Measurements from ENCODE around the gene MYO7A.

The MYO7A gene

GRCh38 chr11:77093056-77093891 lies 34.8 kb upstream of the MYO7A start:
- DNase-seq (ENCODE audit: low spot score), result no peak

GRCh38 chr11:77093987-77094840 lies 33.8 kb upstream of the MYO7A start:
- no peak for DNase-seq (ENCODE audit: low spot score)

DNA sequence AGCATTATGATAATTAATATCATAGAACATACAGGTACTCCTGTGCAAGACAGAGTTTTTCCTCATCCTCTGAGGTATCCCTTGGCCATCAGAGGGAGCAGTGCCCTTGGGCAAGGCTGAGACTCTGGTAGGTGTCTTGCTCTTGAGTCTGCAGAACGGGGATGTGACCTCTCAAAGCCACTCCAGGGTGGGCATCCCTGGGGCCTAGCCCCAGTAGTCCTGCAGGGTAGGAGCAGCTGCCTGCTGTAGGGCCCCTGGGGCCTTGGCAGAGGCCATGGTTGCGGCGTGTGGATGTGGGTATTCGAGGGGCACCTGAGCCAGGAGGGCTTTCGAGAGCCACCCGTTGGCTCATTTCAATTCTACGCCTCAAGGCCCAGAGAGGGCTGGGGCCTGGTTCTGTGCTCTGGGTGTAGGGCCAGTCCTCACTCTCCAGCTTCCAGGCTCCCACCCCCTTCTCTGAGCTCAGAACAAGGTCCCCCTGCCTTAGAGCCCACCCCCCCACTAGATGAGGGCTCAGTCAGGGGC lies 33.1 kb upstream of the MYO7A start:
- DNase-seq (ENCODE audit: low spot score), result no peak

- no peak for DNase-seq (ENCODE audit: low spot score)
Measured at GRCh38 chr11:77095551-77096490, 32.2 kb upstream of the MYO7A start.

- no peak for DNase-seq (ENCODE audit: low spot score)
Measured at GRCh38 chr11:77096591-77097019, 31.4 kb upstream of the MYO7A start.

- DNase-seq (ENCODE audit: low spot score), result peak; percentile 35
Measured at GRCh38 chr11:77097180-77097579, 30.9 kb upstream of the MYO7A start.

- DNase-seq (ENCODE audit: low spot score), result no peak
Measured at GRCh38 chr11:77100166-77101042, 27.6 kb upstream of the MYO7A start.

GRCh38 chr11:77101043-77101537 lies 27.0 kb upstream of the MYO7A start:
- peak; percentile 42 for DNase-seq (ENCODE audit: low spot score)

DNA sequence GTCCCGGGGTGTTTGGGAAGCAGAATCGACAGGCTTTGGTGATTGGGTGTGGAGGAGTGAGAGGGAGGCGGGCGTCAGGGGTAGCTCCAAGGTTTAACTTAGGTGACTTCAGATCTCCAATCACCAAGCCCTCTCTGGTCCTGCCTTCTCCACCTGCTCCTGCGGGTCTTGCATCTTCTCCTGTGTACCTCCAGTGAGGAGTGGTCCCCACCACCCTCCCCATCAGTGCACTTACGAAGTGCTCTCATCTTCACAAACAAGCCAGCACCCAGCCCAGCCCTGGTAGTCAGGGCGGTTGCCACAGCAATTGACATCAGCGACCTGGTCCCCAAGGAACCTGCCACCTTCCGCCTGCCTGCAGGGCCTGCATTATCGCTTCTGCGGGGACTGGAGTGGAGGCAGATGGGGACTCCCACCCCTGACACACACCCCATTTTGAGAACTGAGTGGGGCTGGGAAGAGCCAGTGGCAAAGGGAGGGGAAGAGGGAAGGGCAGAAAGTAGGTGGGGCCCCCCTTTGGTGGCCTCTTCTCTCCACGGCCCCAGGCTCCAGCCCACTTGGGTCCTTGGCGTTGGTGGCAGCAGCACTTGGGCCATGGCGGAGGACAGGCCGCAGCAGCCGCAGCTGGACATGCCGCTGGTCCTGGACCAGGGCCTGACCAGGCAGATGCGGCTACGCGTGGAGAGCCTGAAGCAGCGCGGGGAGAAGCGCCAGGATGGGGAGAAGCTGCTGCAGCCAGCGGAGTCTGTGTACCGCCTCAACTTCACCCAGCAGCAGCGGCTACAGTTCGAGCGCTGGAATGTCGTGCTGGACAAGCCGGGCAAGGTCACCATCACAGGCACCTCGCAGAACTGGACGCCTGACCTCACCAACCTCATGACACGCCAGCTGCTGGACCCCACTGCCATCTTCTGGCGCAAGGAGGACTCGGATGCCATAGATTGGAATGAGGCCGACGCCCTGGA lies 25.5 kb upstream of the MYO7A start, which contains the start of gene OMP:
Gene OMP, plus strand, starts transcription at position 595 of the 965 bp plus-strand sequence. Its CDS starts 0 bp downstream, at position 595.
- no peak for DNase-seq (ENCODE audit: low spot score)

GRCh38 chr11:77103319-77103718 lies 24.7 kb upstream of the MYO7A start:
- no peak for DNase-seq (ENCODE audit: low spot score)

DNA sequence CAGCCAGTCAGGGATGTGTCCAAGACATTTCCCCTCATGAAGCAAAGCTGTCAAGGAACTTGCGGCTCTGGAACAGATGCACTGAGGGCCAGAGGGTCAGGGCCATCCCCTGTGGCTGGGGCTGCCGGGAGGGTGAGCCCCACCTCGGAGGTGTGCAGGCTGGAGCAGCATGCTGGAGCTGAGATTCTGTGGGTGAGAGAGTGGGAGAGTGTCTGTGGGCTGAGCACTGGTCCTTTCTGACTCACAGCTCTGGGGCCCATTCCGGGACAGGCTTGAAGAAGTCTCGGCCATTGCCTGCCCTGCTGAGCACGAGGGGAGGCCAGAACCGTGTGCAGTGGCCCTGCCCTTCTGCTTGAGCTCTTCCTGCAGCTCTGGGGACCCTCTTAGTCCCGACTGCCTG lies 23.3 kb upstream of the MYO7A start:
- DNase-seq (ENCODE audit: low spot score), result no peak

DNA sequence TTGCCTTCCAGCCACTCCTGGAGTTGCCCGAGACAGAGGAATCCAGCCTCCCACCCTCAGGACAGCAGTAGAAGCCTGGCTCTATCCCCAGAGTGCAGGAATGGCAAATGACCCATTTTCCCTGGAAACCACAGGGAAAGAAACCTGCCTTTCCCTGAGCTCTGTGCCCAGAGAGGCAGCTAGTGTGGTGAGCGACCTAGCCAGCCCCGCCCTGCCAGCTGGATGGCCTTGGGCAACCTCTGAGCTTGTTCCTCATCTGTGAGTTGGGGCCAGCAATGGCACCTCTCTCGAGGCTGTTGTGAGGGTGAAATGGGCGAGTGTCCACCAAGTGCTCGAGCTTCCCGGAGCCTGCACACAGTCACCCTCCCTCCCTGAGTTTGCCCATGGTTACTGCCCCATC lies 21.7 kb upstream of the MYO7A start:
- DNase-seq (ENCODE audit: low spot score), result no peak

DNA sequence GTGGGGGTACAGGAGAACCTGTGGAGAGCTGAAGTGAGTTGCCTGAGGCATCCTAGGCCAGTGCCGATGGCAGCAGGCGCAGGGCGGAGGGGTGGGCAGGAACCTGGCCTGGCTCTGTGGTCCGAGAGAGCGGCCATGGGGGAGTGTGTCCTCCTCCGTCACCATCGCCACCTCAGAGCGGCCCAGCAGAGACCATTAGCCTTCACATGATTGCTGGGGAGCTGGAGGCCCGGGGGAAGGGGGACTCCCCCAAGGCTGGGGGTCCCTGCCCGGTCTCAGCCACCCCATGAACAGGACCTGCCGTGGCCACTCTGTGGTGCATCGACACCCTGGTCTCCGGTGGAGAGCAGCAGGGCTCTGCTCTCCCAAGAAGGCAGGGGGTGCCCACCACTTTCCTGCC lies 21.3 kb upstream of the MYO7A start:
- DNase-seq (ENCODE audit: low spot score), result no peak

DNA sequence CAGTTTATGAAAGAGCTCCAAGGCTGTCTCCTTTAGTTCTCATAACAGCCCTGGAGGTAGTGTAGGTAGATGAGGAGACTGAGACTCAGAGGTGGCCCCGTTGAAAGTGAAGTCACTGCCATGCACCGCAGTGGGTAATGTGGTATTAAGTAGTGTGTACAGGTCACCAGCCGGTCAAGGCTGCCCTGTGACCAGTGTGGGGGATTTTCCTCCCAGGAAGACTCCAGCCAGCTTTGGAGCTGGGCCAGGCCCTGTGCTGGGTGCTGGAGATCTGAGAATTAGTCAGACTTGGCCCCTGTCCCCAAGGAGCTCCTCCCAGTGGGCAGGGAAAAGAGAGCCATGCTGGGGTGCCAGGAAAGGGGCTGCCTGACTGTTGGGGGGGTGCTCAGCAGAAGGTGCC lies 20.1 kb upstream of the MYO7A start:
- DNase-seq (ENCODE audit: low spot score), result peak; percentile 89

DNA sequence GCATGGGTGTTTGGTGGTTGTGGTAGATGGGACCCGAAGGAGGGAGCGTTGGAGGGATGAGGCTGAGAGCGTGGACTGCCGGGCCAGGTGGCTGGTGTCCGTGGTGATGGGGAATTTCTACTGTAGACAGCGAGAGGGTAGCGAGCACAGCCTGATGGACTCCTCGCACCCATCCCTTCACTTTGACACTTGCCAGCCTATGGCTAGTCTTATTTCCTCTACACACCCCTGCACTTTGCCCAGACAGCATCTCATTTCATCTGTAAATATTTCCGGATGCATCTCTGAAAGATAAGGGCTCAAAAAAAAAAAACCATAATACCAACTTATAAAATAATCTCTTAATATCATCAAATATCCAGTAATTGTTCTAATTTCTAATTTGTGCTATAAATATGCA lies 19.6 kb upstream of the MYO7A start:
- no peak for DNase-seq (ENCODE audit: low spot score)

DNA sequence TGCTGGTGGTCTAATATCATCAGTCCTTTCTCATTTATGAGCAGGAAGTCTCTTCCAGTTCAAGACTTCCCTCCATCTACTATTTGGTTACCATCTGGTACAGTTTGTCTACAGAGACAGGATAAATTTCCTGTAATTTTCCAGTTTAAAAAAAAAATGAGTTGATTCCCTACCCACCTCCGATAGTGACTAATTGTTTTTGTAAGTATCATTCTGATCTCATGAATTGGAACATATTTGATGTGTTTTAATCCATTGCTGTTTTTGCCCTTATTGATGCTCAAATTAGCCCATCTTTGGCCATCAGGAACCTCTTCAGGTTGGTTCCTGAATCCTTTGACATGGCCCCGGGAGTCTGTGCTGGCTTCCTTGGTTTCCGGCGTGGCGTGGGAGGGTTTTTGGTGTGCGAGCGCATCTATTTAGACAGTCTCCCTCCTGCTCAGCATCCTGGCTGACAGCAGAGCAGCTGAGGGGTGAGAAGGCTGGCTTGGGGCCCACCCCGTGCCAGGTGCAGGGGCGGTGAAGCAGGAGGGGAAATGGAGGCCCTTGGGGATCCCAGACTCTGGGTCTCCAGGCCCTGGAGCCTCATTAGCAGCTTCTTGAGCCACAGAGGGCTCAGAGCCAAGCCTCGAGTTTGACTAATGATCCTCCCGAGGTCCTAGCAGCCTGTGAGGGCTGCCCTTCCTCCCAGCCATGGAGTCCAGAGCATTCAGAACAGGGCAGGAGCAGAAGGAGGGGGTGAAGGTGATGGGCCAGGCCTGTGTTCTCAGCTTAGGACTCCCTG lies 18.6 kb upstream of the MYO7A start:
- no peak for DNase-seq (ENCODE audit: low spot score)

- DNase-seq (ENCODE audit: low spot score), result no peak
Measured at GRCh38 chr11:77110836-77111235, 17.2 kb upstream of the MYO7A start.

DNA sequence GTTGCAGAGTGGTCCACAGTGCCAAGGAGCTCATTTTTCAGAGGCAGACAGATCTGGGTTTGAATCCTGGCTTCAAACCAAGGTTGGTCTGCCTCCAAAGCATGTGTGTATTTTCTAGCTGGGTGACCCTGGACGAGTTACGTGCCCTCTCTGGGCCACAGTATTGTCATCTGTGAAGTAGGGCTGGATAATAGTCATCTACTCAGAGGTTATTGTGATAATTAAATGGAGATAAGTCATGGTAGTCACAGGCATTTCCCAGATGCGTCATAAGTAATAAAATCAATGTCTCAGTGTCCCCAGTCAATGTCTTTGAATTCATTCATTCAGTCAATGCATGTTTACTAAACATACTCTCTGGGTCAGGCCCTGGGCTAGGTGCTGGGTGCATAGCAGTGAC lies 16.8 kb upstream of the MYO7A start:
- no peak for DNase-seq (ENCODE audit: low spot score)
